Measurements from ENCODE around the gene PPARG. TPM values are rescaled to one million over a fixed set of nuclear protein-coding genes. Genes with fewer than 3 reads are reported as not detected.

PPARG gene
- total and polyA plus RNA-seq, 2 of the 8 experiments (the other 6 are each of a cell fraction or from before 2014, with no cell fraction given) = 0.06 TPM; not detected in 1

GRCh38 chr3:12468276-12468675 is 179.4 kb downstream of the PPARG start (continued):
- TF ChIP-seq CHD7 (IDR thresholded peaks at IDR 0.05; ENCODE audit: insufficient replicate concordance, low read length) = no peak
- TF ChIP-seq, protein P1, sequence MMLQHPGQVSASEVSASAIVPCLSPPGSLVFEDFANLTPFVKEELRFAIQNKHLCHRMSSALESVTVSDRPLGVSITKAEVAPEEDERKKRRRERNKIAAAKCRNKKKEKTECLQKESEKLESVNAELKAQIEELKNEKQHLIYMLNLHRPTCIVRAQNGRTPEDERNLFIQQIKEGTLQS (IDR thresholded peaks at IDR 0.05; ENCODE audit: insufficient read depth, low read depth, low read length) = no peak
- TF ChIP-seq SIRT6 (IDR thresholded peaks at IDR 0.05; ENCODE audit: low read length) = no peak
- no peak for TF ChIP-seq NRF1 (IDR thresholded peaks at IDR 0.05; ENCODE audit: low read depth, low read length)
- no peak for TF ChIP-seq SIX5 (IDR thresholded peaks at IDR 0.05; ENCODE audit: low read depth, low read length)
- TF ChIP-seq CREB1 (IDR thresholded peaks at IDR 0.05) = no peak
- TF ChIP-seq KDM1A (IDR thresholded peaks at IDR 0.05; ENCODE audit: borderline replicate concordance, low read length) = no peak
- TF ChIP-seq TAF7 (optimal IDR thresholded peaks at IDR 0.05; ENCODE audit: borderline replicate concordance, low read depth, low read length) = no peak
- no peak for TF ChIP-seq BACH1 (IDR thresholded peaks at IDR 0.05; ENCODE audit: low read length)
- TF ChIP-seq CBX8 (IDR thresholded peaks at IDR 0.05; ENCODE audit: borderline replicate concordance, low read depth, low read length) = no peak
- TF ChIP-seq SAP30 (IDR thresholded peaks at IDR 0.05; ENCODE audit: insufficient read depth, insufficient replicate concordance, low read length) = no peak
- TF ChIP-seq RFX5 (IDR thresholded peaks at IDR 0.05; ENCODE audit: borderline replicate concordance, low read depth, low read length) = no peak
